ENCODE results near the gene RIMS1.
"Not testable (repeated sequence)": the region's sequence is repeated elsewhere in the genome, so short reads cannot be mapped to it uniquely, and the experiment has no call there.

Gene RIMS1

DNA sequence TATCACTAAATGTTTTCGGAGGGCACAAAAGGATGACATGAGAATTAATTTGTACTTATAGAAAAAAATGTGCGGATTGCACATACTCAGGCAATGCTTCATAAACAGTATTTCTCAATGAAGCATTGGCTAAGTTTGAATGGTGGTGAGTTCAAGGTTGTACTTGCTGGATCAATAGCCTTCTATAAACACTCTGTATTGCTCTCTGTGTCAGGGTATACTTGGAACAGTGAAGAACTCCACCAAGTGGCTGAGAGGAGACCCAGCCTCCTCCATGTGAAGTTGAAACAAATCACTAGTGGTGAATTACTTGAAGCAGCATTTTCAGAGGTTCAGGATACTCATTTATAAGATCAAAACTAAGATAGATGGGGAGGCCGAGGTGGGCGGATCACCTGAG, 360.6 kb downstream of the RIMS1 start:
- DNase-seq: no peak

DNA sequence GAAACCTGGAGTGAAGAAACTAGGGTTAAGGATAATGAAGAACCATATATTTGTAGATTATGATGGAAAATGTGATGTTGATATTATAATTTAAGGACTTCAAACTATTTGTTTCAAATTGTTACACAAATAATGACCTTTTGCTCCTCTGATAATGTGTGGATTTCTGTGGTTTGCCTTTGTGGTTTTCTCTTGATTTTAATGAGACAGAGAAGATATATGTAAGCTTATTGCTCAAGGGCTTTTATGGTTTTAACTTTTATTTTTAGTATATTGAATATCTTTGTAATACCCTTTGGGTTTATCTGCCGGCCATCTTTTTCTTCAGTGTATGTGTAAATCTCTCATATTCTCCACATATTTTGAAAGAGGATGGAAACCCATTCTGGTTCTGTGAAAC, 362.3 kb downstream of the RIMS1 start:
- DNase-seq: no peak

DNA sequence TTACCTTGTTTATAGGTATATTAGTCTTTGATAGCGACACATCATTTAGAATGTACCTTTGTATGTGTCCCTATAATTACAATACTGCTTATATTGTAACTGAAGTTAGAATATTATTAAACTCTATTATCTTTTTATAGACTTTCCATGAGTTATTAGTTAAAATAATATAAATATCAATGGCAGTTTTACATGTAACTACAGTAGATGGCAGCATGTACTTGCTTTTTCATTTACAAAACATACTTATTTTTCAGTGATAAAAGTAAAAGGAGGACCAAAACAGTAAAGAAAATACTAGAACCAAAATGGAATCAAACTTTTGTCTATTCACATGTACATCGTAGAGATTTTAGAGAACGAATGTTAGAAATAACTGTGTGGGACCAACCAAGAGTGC, 364.3 kb downstream of the RIMS1 start:
- DNase-seq: no peak

DNA sequence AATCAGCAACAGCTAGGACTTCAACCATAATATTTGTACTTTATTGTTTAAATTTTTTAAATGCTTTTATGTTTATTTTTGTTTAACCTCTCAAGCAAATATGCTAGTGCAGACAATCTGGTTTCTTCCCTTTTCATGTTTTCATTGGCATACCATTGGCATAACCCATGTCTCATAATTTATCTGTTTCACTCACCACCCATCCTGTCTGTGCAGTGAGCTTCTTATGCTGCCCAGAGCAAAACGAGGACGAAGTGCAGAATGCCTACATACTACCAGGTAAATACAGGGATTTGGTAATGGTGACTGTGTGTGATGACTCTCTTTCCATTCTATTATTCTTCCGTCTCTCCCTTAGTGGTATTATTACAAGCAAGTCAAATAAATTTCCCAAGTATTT, 374.1 kb downstream of the RIMS1 start:
- DNase-seq: peak; percentile 17

DNA sequence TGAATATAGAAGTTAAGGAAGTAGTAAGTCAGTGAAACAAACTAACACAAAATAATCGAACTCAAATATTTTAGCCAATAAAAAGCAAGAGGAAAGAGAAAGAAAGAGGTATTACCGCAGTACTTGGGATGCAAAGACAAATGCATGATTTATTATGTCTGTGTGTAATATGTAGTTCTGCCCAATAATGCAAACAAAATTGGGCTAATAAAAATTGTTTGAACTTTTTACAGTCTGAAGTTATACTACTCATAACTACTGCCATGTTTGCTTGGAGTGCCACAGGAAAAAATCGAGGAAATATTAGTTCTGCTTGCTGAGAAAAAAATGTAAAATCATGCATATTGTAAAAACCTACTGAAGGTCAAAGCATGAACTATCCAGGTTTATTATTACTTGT, 375.2 kb downstream of the RIMS1 start:
- no peak for DNase-seq

DNA sequence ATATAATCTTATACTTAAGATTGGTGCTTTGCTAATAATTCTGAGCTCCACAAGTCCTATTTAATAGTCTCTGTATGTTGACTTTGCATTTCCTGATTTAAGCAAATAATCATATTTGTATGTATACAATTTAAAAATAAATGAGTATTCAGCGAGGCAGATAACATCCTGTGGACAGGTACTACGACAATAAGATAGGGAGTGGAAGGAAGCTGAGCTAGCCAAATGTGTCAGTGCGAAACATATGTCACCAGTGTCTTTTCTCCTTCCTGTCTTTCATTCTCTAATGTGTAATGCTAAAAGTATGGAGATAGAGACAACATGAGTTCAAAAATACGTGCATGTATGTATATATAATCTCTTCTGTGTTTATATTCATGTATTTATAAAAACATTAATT, 375.9 kb downstream of the RIMS1 start:
- no peak for DNase-seq

DNA sequence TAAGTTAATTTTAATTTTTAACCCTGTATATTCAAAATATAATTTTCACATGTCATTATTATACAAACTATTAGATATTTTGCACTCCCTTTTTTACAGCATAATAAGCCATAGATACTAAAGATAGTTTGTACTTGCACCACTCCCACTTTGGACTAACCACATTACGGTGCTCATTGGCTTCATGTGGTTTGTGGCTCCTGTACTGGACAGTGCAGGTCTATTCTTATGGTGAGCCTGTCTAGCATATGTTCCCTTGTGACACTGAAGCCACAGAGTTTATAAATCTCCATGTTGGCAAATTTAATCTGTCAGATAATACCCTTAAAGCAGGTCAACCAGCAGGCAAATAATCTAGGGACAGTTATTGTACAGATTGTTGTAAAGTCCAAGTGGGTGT, 381.1 kb downstream of the RIMS1 start:
- no peak for DNase-seq

DNA sequence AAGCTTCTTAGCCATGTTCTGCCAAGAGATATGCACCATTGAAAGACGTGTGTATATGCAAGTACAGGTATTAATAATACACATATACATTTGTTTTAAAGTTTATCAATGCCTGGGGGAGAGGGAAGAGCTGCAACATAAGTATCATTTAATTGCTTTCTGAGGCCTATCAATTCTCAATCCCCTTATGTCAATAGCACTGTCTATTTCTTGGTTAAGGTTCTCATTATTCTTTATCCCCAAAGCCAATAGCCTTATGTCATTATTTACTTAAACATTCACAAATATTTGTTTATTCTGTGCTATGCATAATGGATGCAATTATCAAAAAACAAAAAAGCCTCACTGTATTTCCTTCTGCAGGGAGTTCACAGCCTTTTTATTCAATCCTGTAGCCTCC, 385.2 kb downstream of the RIMS1 start:
- no peak for DNase-seq

DNA sequence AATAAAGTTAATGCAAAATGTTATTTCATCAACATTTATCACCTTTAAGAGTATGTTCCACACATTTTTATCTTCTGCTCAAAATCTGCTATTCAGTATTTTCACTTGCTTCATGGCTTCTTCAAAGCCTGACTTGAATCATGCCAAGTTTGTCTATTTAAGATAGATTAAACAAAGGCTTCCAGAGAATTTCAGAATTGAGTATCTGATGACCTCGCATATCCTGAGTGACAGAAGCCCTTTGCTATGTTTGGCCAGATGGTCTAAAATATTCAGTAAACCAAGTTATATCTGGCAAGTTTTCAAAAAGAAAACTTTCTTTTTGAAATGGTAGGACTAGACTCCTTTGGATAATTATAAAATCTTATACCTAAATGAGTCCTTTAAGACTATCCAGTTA, 386.6 kb downstream of the RIMS1 start:
- peak; percentile 22 for DNase-seq

DNA sequence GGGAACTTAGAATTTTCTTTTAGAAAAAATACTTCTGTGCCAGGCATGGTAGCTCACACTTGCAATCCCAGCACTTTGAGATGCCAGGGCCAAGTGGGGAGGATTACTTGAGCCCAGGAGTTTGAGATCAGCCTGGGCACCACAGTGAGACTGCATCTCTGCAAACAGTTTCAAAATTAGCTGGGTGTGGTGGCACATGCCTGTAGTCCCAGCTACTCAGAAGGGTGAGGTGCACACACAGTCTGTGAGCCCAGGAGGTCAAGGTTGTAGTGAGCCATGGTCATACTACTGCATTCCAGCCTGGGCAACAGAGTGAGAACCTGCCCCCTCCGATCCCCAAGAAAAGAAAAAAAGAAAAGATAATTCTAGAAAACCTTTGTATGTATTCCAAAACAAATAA, 389.5 kb downstream of the RIMS1 start:
- DNase-seq: no peak

DNA sequence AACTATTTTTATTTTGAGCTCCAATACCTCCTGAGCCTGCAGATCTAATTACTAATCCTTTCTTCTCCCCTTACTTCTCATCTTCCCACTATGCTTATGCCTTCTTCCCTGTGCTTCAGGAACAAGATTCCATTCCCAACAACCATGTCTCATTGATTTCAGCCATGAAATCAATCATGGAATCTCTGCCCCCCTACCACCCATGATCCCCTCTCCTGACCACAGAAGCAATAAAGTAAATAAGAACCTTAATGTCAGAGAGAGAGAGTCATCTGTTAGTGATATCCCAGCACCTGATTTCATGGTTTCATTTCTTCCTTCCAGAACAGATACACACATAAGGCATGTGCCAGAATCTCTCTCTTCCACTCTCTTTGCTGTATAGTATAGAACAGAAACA, 395.9 kb downstream of the RIMS1 start:
- no peak for DNase-seq

DNA sequence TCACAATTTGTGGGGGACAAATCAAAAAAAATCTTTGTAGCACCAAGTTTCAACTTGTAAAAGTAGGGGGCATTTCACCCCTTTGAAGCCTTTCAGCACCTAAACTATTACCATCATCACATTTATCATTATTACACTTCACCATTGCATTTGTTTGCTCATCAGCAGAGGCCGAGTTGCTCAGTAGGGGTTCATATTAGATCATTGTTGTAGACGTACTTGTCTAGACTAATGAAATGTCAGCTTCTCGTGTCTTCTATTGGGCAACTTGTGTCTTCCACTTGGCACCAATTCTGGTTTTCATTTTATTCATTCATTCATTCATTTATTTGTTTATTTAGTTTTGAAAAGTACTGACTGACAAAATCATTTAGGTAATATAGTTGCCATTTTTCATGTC, 397.2 kb downstream of the RIMS1 start:
- DNase-seq: no peak

DNA sequence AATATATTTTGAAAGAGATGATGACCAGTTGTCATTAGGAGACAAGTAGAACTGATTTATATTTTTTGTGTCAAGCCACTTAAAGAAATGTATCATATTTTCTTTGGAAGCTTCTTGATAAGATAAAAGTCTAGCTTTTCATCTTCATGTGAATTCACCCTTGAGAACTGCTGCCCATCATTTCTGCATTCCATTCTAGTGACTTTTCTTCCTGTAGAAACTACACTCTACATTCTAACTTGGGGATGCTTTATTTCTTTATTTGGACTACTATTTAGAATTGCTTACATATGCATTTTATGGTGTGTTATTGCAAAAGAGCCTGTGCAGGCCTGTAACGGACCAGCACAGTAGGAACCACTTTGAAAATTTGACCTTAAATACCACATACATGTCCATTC, 400.6 kb downstream of the RIMS1 start:
- peak; percentile 71 for DNase-seq

DNA sequence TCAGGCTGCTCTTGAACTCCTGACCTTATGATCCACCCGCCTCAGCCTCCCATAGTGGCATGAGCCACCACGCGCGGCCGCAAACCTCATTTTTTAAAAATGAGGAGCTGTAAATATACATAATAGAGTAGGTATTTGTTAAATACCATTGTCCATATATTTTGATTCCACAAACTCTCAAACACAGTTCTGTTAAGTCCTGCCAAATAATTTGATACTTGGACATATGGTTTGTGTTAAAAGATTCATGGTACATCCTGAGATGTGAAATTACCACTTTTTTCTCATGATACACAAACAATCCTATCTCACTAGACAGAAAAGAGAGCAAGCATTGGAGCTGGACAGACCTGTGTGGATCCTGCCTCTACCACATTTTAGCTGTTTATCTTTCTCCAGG, 401.5 kb downstream of the RIMS1 start:
- DNase-seq: no peak

DNA sequence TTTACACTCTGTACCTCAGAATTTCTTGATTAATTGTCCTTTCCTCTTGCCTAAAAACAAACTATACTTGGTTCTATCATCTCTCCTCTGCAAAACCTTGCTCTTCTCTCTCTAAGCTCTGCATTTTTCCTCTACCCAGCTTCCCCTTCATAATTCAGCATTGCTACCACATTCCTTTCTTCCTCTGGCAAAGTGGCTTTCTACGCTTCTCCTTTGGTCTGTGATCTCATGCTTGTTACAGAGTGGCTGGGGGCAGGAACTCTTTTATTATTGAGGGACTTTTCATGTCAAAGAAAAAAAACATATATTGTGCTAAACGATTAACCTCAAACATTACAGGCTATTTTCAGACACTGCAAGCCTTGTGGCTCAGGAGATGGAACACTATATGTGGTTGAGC, 402.2 kb downstream of the RIMS1 start:
- DNase-seq: no peak

DNA sequence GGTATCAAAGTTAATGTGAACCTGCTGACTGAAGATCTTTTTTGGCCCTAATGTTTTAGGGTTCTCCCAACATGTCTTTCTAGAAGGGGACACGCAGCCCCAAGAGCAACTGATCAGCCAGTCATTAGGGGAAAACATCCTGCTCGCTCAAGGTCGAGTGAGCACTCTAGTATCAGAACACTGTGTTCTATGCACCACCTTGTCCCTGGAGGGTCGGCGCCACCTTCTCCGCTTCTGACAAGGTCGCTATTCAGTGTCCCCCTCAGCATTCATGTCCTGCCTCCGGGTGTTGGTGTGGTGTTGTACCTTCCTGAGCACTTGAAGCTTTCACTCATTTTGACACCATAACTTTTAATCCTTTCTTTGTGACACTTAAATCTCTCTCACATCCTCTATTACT, 404.3 kb downstream of the RIMS1 start:
- no peak for DNase-seq

DNA sequence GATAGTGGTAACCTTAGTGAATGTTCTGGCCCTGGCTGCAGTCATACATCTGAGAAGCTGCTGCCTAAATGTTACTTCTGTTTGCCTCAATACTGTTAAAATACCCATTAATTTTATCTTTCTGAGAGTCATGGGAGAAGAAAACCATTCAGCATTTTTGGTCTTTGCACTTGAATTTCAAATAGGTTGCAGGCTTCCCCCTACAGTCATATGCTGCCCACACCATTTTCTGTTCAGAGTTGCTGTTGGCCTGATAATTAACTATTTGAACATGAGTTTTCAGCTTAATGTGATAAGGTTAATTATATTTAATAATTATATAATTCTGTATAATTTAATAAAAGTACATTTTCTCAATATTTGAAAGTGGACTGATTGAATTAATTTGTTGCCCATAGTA, 410.0 kb downstream of the RIMS1 start:
- no peak for DNase-seq

DNA sequence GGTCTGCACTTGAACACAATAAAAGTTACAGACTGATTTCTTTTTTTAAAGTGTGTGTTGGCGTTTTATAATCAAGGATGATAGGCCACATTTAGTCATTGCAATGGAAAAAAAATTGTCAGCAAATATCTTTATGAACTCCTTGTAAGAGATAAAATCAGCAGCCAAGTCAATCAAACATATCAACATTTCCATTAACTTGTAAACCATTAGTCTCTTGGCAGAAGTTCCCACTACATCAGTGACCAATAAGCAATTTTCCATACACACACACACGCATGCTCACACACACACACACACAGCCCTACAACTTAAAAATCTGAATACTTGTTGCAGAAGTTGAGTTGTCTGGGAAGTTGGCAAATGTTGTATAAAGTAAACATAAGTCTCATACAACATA, 419.6 kb downstream of the RIMS1 start:
- no peak for DNase-seq

DNA sequence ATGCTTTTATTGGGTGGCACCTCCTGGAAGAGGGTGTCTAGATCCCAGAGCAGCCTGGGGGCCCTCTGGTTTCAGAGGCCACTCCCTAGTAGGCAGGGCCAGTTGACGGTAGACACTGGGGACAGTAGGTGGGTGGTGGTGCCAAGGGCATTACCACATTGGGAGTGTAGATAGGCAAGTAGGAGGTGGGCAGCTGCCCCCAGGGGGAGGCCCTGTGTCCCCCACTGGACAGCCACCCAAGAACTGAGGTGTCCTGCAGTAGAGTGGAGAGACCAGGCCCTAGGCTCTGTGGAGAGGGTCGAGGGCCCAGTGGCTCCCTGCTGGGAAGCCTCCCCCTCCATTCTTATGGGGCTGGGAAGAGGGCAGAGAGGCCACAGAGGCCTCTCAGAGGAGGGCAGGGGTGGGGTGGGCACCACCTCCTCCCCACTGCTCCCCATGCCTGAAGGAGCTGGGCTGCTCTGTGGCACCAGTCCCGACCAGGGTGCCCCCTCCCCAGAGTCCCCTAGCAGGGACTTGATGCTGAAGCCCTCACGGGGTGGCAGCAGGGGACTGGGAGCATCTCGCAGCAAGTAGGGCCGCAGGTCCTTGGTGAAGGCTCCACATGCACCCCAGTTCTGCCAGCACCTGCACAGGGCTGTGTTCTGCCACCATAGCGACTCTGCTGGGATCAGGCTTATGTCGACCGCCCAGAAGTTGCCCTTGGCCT, 430.5 kb downstream of the RIMS1 start:
- DNase-seq: no peak

DNA sequence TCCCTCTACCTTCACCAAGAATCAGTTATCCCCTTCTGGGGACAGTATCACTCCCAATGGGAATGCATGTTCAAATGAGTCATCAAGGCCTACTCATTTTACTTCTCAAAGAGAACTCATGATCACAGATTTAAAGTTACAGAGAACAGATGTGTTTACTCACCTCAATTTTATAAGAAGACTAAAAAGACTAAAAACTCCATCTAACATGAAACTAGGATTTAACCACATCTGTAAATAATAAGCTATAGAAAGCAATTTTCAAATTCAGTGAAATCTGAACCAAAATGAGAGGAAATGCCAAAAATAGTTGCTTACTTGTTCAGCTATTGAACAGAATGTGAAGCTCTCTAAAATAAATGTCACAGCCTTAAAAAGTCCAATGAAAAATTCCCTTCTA, 435.4 kb downstream of the RIMS1 start:
- no peak for DNase-seq

DNA sequence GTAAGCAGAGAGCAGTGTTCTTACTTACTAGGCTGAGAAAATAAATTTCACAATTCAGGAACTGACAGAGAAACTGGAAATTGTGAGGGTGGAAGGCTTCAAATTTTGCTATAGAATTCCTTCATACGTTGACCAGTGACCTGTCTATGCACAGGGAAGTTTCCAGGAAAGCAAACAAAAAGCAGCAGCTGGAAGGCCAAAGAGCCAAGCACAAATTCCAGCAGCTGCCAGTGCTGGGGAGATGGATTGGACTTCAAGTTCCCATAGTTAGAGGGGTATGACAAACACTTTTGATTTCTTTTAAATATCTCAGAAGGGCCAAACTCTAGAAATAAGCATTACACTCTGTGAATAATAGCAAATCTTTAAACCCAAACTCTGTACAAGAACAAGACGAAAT, 436.4 kb downstream of the RIMS1 start:
- no peak for DNase-seq

DNA sequence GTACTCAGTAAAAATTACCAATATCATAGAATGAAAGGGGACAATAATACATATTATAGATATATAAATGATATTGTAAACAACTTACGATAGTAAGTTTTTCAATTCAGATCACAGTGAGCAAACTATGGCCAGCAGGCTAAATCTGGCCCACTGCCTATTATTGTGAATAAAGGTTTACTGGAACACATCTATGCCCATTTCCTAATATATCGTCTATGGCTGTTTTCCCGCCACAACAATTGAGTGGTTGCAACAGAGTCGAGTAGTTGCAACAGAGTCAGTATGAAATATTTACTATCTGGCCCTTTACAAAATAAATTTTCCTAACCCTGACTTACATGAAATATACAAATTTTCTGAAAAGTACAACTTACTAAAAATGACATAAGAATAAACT, 438.2 kb downstream of the RIMS1 start:
- DNase-seq: no peak

DNA sequence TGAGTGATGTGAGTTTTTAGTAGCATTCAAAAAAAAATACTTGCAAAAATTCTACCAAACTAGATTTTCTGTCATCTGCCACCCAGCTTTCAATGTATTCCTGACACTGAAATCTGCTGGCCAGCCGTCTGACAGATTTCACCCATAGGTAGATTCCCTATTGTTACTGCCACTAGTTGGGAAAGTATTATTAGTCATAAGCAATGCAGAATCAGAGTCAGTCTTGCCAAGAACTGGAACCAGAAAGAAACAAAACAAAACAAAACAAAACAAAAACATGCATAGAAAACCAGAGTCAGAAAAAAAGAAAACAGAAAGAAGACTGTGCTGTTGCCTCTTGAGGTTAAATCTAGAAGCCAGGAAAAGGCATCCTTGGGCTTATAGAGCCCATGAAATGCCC, 442.4 kb downstream of the RIMS1 start:
- no peak for DNase-seq

DNA sequence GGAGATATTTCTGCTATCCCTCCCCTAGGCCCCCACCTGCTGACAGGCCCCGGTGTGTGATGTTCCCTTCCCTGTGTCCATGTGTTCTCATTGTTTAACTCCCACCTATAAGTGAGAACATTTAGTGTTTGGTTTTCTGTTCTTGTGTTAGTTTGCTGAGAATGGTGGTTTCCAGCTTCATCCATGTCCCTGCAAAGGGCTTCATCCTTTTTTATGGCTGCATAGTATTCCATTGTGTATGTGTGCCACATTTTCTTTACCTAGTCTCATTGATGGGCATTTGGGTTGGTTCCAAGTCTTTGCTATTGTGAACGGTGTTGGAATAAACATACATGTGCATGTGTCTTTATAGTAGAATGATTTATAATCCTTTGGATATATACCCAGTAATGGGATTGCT, 448.9 kb downstream of the RIMS1 start:
- DNase-seq: not testable (repeated sequence)

DNA sequence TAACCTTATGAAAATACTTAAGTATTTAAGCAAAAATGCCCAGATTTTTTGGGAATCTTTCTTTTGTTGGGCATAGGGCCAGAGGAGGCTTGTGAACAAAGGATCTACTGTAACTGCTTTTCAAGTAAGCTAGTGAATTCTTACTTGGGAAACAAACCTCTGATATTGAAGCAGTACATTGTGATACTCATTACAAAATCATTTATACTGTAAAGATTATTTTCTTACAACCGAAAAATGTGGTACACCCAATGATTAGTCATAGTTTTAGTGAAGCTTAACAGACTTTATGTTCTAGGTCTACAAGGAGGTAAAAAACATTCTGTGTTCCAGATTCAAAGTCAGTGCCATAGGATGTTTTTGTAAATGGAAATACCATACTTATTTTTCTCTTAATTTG, 462.6 kb downstream of the RIMS1 start:
- no peak for DNase-seq

Data from kidney glomerular epithelial cell (primary cell).